Activated T-cell treated with anti-CD3 and anti-CD28 coated beads, Interleukin-2, amount 50 U/mL, for 48 hours (primary cell): ENCODE data around the gene PRIMPOL.
"Not testable (repeated sequence)": the region's sequence is repeated elsewhere in the genome, so short reads cannot be mapped to it uniquely, and the experiment has no call there.

Experiments
- DNase-seq, 2 experiments: peaks; one replicate each; pipeline ENCODE4 v3.0.0-alpha.2; 2020

The PRIMPOL gene

GRCh38 chr4:184715526-184715925 is 66.0 kb downstream of the PRIMPOL start:
- no peak for DNase-seq

GRCh38 chr4:184719407-184719806 is 69.9 kb downstream of the PRIMPOL start:
- DNase-seq, result no peak

- no peak for DNase-seq
Measured at GRCh38 chr4:184721254-184721653, 71.7 kb downstream of the PRIMPOL start.

GRCh38 chr4:184722798-184723197 is 73.3 kb downstream of the PRIMPOL start:
- DNase-seq, result no peak

- no peak for DNase-seq
Measured at GRCh38 chr4:184727430-184727829, 77.9 kb downstream of the PRIMPOL start.

GRCh38 chr4:184728858-184729257 is 79.3 kb downstream of the PRIMPOL start:
- DNase-seq, result no peak

GRCh38 chr4:184729946-184730345 is 80.4 kb downstream of the PRIMPOL start:
- DNase-seq, result no peak

GRCh38 chr4:184731056-184731455 is 81.5 kb downstream of the PRIMPOL start:
- DNase-seq, result no peak

- DNase-seq, result no peak
Measured at GRCh38 chr4:184732126-184732525, 82.6 kb downstream of the PRIMPOL start.

- DNase-seq, result peak; percentile 98
Measured at GRCh38 chr4:184733654-184734524, 84.4 kb downstream of the PRIMPOL start, which contains the start of gene CENPU. TSS of gene CENPU (minus strand) at chr4:184734096. CDS start at chr4:184734062, 34 bp downstream.

GRCh38 chr4:184734758-184735157 is 85.2 kb downstream of the PRIMPOL start:
- DNase-seq, result no peak

- DNase-seq, result not testable (repeated sequence)
Measured at GRCh38 chr4:184739575-184739974, 90.0 kb downstream of the PRIMPOL start.

- DNase-seq, result no peak
Measured at GRCh38 chr4:184740980-184741391, 91.4 kb downstream of the PRIMPOL start.

- DNase-seq, result not testable (repeated sequence)
Measured at GRCh38 chr4:184741651-184742050, 92.1 kb downstream of the PRIMPOL start.

- no peak for DNase-seq
Measured at GRCh38 chr4:184743650-184744049, 94.1 kb downstream of the PRIMPOL start.

- no peak for DNase-seq
Measured at GRCh38 chr4:184744236-184744635, 94.7 kb downstream of the PRIMPOL start.
